TTC549 (cell line): ENCODE data around the gene ZNF555.

Source experiments
- FAIRE-seq: peaks from 2 replicates; lab custom pipeline; 2012; peaks lifted over from hg19 to GRCh38; lab: Jason Lieb, UNC

The ZNF555 gene

GRCh38 chr19:2827022-2827421, 14.3 kb upstream of the ZNF555 start:
- no peak for FAIRE-seq

- FAIRE-seq = no peak
Measured at GRCh38 chr19:2827840-2828489, 13.3 kb upstream of the ZNF555 start.

- no peak for FAIRE-seq
Measured at GRCh38 chr19:2834294-2834871, 6.9 kb upstream of the ZNF555 start.

- FAIRE-seq = no peak
Measured at GRCh38 chr19:2837430-2837829, 3.8 kb upstream of the ZNF555 start.

- no peak for FAIRE-seq
Measured at GRCh38 chr19:2841855-2842574, 740 bp downstream of the ZNF555 start.

- no peak for FAIRE-seq
Measured at GRCh38 chr19:2845107-2845506, 3.8 kb downstream of the ZNF555 start.

GRCh38 chr19:2846180-2846894, 5.1 kb downstream of the ZNF555 start:
- FAIRE-seq = no peak

- FAIRE-seq = no peak
Measured at GRCh38 chr19:2847507-2847906, 6.2 kb downstream of the ZNF555 start.

GRCh38 chr19:2848616-2849015, 7.3 kb downstream of the ZNF555 start:
- no peak for FAIRE-seq

- no peak for FAIRE-seq
Measured at GRCh38 chr19:2850256-2850925, 9.1 kb downstream of the ZNF555 start.

GRCh38 chr19:2852598-2852997, 11.3 kb downstream of the ZNF555 start:
- no peak for FAIRE-seq

- no peak for FAIRE-seq
Measured at GRCh38 chr19:2853015-2853606, 11.8 kb downstream of the ZNF555 start.

GRCh38 chr19:2854849-2855248, 13.6 kb downstream of the ZNF555 start:
- FAIRE-seq = no peak

- FAIRE-seq = no peak
Measured at GRCh38 chr19:2856457-2857050, 15.3 kb downstream of the ZNF555 start.

- FAIRE-seq = no peak
Measured at GRCh38 chr19:2858864-2859263, 17.6 kb downstream of the ZNF555 start.

- no peak for FAIRE-seq
Measured at GRCh38 chr19:2863816-2864215, 22.5 kb downstream of the ZNF555 start.

GRCh38 chr19:2865334-2866100, 24.2 kb downstream of the ZNF555 start:
- no peak for FAIRE-seq

- FAIRE-seq = no peak
Measured at GRCh38 chr19:2866495-2867024, 25.3 kb downstream of the ZNF555 start.

- no peak for FAIRE-seq
Measured at GRCh38 chr19:2867025-2867991, 26.0 kb downstream of the ZNF555 start, which contains the start of gene ZNF556. ZNF556 (plus strand) TSS chr19:2867335; CDS start chr19:2867422, 87 bp downstream.
